ENCODE measurements around the gene BTRC.

Gene BTRC

GRCh38 chr10:101557541-101557940, 203.6 kb downstream of the BTRC start:
- no peak overlapping the region for H3K4me3 ChIP-seq (ENCODE audit: low read depth in 1 of 2, low read length in 2 of 2)
- peaks cover 0 to 4% of the 10 kb centered on the region in 2 donors for H3K27me3 ChIP-seq (ENCODE audit: control insufficient read depth in 1 of 2, insufficient read depth in 2 of 2, low read length in 2 of 2)
- H3K9me3 ChIP-seq (ENCODE audit: control insufficient read depth in 1 of 2, low read length in 2 of 2), result no peaks in the 10 kb centered on the region
- H3K27ac ChIP-seq (ENCODE audit: low read depth, low read length), result no peak overlapping the region
- H3K36me3 ChIP-seq (ENCODE audit: control insufficient read depth in 1 of 2, insufficient read depth in 2 of 2, low read length in 2 of 2), result peaks cover 0 to 7% of the 10 kb centered on the region in 2 donors
- no peaks in the 10 kb centered on the region for H3K4me1 ChIP-seq (ENCODE audit: control insufficient read depth in 1 of 2, insufficient read depth in 2 of 2, low read length in 2 of 2)
- H3K9ac ChIP-seq (ENCODE audit: low read depth in 1 of 2, low read length in 2 of 2), result no peak overlapping the region

DNA sequence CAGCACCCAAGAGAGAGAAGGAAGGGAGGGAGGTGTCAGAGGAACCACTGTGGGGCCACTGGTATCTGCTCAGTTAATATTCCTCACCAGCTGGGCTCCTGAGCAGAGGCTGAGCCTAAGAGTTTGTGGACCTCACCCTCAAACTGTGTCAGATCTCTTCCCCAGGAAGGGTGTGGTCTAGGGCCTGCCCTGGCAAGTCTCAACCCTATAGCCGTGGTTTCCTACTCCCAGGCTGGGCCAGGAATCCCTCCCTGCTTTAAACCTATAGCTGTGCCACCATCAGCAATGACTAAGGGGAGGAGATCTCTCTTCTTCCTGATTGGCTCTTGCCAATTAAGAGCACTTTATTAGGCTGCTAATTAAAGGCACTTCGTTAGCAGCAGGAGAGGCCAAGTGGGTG, 204.2 kb downstream of the BTRC start:
- Histone ChIP-seq H3K27me3 (ENCODE audit: control insufficient read depth in 1 of 2, insufficient read depth in 2 of 2, low read length in 2 of 2) (peaks cover 4% of the 10 kb centered on the region in 2 donors), H3K9ac (ENCODE audit: low read depth in 1 of 2, low read length in 2 of 2) (no peak overlapping the region), H3K36me3 (ENCODE audit: control insufficient read depth in 1 of 2, insufficient read depth in 2 of 2, low read length in 2 of 2) (peaks cover 0 to under 1% of the 10 kb centered on the region in 2 donors), H3K9me3 (ENCODE audit: control insufficient read depth in 1 of 2, low read length in 2 of 2) (no peaks in the 10 kb centered on the region), H3K27ac (ENCODE audit: low read depth, low read length) (no peak overlapping the region), H3K4me1 (ENCODE audit: control insufficient read depth in 1 of 2, insufficient read depth in 2 of 2, low read length in 2 of 2) (no peaks in the 10 kb centered on the region), H3K4me3 (ENCODE audit: low read depth in 1 of 2, low read length in 2 of 2) (no peak overlapping the region)

- H3K27ac ChIP-seq (ENCODE audit: low read depth, low read length), result no peak overlapping the region
- peaks cover 7% of the 10 kb centered on the region in 2 donors for H3K27me3 ChIP-seq (ENCODE audit: control insufficient read depth in 1 of 2, insufficient read depth in 2 of 2, low read length in 2 of 2)
- H3K4me3 ChIP-seq (ENCODE audit: low read depth in 1 of 2, low read length in 2 of 2), result no peak overlapping the region
- no peak overlapping the region for H3K9ac ChIP-seq (ENCODE audit: low read depth in 1 of 2, low read length in 2 of 2)
- H3K4me1 ChIP-seq (ENCODE audit: control insufficient read depth in 1 of 2, insufficient read depth in 2 of 2, low read length in 2 of 2), result no peaks in the 10 kb centered on the region
- no peaks in the 10 kb centered on the region for H3K36me3 ChIP-seq (ENCODE audit: control insufficient read depth in 1 of 2, insufficient read depth in 2 of 2, low read length in 2 of 2)
- H3K9me3 ChIP-seq (ENCODE audit: control insufficient read depth in 1 of 2, low read length in 2 of 2), result no peaks in the 10 kb centered on the region
These were observed 205.0 kb downstream of the BTRC start for GRCh38 chr10:101558671-101559595.

GRCh38 chr10:101559596-101560297, 205.8 kb downstream of the BTRC start:
- Histone ChIP-seq H3K9me3 (ENCODE audit: control insufficient read depth in 1 of 2, low read length in 2 of 2) (no peaks in the 10 kb centered on the region), H3K27me3 (ENCODE audit: control insufficient read depth in 1 of 2, insufficient read depth in 2 of 2, low read length in 2 of 2) (peaks cover 8% of the 10 kb centered on the region in 2 donors), H3K9ac (ENCODE audit: low read depth in 1 of 2, low read length in 2 of 2) (no peak overlapping the region), H3K4me3 (ENCODE audit: low read depth in 1 of 2, low read length in 2 of 2) (no peak overlapping the region), H3K36me3 (ENCODE audit: control insufficient read depth in 1 of 2, insufficient read depth in 2 of 2, low read length in 2 of 2) (no peaks in the 10 kb centered on the region), H3K27ac (ENCODE audit: low read depth, low read length) (no peak overlapping the region), H3K4me1 (ENCODE audit: control insufficient read depth in 1 of 2, insufficient read depth in 2 of 2, low read length in 2 of 2) (no peaks in the 10 kb centered on the region)

DNA sequence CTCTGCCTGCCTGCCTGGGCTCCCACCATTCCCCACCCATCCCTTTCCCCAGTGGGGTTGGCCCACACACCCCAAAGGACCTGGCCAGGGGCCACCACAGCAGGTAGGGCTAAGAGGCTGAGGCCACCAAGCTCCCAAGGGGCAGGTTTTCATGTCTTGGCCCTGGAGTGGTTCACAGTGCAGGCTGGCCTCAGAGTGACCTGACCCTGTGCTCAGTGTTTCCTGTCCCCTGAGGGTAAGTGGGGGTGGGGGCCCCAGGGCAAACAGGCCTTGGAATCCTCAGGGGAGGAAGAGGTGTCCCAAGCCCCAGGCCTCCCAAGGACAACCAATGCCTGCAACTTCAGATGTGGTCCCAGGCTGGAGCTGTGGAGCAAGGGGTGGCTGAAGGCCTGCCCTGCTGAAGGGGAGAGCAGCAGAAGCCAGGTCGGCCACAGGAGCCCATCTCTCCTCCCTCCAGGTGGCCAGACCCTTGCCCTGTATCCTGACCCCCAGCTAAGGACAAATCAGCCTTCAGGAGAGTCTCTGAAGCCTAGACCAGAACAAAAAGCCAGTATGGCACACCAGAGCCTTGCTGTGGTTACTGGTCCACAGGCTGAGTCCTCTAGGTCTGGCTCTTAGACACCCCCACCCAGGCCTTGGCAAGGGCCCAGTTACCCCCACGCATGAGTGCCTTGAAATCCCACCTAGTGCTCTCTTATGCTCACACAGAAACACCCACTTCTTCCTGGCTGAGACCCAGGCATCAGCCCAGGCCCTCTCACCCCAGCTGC, 206.5 kb downstream of the BTRC start:
- H3K36me3 ChIP-seq (ENCODE audit: control insufficient read depth in 1 of 2, insufficient read depth in 2 of 2, low read length in 2 of 2), result no peaks in the 10 kb centered on the region
- no peak overlapping the region for H3K9ac ChIP-seq (ENCODE audit: low read depth in 1 of 2, low read length in 2 of 2)
- H3K9me3 ChIP-seq (ENCODE audit: control insufficient read depth in 1 of 2, low read length in 2 of 2), result no peaks in the 10 kb centered on the region
- no peaks in the 10 kb centered on the region for H3K4me1 ChIP-seq (ENCODE audit: control insufficient read depth in 1 of 2, insufficient read depth in 2 of 2, low read length in 2 of 2)
- peaks cover 15% of the 10 kb centered on the region in 2 donors for H3K27me3 ChIP-seq (ENCODE audit: control insufficient read depth in 1 of 2, insufficient read depth in 2 of 2, low read length in 2 of 2)
- H3K27ac ChIP-seq (ENCODE audit: low read depth, low read length), result no peak overlapping the region
- H3K4me3 ChIP-seq (ENCODE audit: low read depth in 1 of 2, low read length in 2 of 2), result no peak overlapping the region

DNA sequence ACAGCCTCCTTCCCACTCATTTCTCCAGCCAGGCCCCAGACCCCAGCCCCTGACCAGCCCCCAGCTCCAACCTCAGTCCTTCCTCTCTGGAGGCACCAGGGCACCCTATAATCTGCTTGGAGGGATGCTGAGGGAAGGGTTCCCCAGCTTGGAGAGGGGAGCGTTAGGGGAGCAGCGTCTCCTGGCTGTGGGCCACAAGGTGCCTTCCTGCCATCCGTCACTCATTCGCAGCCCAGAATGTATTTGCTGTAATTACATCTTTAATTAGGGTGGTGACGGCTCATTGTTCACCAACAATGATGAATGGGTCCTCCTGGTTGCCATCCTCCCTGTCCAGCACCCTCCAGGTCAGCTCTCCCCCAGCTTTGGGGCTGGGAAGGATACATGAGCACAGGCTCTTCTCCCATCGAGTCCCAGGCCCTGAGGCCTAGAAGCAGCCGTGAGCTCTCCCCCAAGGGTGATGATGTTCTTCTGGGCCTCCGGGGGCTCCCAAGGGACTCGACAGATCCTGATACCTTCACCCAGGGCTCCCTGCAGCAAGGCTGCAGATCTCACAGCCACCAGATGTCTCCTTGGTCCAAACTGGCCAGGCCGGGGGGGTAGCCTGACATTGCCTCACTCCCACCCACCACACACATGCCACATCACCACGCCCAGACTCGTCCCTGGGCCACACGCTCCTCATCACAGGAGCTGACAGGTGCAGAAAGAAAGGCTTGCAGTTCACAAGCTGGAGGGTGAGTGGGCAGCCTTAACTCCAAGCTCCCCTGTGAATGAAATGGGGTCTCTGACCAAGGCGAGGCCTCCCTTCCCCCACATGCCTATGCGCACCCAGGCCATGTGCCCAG, 207.3 kb downstream of the BTRC start:
- Histone ChIP-seq H3K4me3 (ENCODE audit: low read depth in 1 of 2, low read length in 2 of 2) (no peak overlapping the region), H3K27ac (ENCODE audit: low read depth, low read length) (no peak overlapping the region), H3K36me3 (ENCODE audit: control insufficient read depth in 1 of 2, insufficient read depth in 2 of 2, low read length in 2 of 2) (no peaks in the 10 kb centered on the region), H3K4me1 (ENCODE audit: control insufficient read depth in 1 of 2, insufficient read depth in 2 of 2, low read length in 2 of 2) (peaks cover 0 to 2% of the 10 kb centered on the region in 2 donors), H3K27me3 (ENCODE audit: control insufficient read depth in 1 of 2, insufficient read depth in 2 of 2, low read length in 2 of 2) (peaks cover 22 to 23% of the 10 kb centered on the region in 2 donors), H3K9ac (ENCODE audit: low read depth in 1 of 2, low read length in 2 of 2) (no peak overlapping the region), H3K9me3 (ENCODE audit: control insufficient read depth in 1 of 2, low read length in 2 of 2) (no peaks in the 10 kb centered on the region)

DNA sequence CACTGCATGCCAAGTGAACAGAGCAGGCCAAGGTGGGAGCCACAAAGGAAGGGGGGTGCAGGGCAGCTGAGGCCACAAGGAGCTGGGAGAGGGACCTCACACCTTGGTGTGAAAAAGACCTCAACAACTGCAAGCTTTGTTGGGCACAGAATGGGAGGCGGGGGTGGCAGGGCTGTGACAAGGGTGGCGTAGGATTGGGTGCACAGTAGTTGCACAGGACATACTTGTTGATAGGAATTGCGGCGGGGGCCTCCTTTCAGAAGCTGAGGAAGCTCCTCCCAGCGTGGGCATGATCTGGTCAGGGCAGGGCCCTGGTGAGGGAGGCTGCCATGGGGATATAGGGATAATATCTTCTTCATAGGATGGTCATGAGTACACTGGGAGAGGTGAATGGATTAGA, 208.3 kb downstream of the BTRC start:
- no peak overlapping the region for H3K9ac ChIP-seq (ENCODE audit: low read depth in 1 of 2, low read length in 2 of 2)
- peaks cover 30 to 32% of the 10 kb centered on the region in 2 donors for H3K27me3 ChIP-seq (ENCODE audit: control insufficient read depth in 1 of 2, insufficient read depth in 2 of 2, low read length in 2 of 2)
- H3K9me3 ChIP-seq (ENCODE audit: control insufficient read depth in 1 of 2, low read length in 2 of 2), result no peaks in the 10 kb centered on the region
- peaks cover 0 to 9% of the 10 kb centered on the region in 2 donors for H3K4me1 ChIP-seq (ENCODE audit: control insufficient read depth in 1 of 2, insufficient read depth in 2 of 2, low read length in 2 of 2)
- no peak overlapping the region for H3K27ac ChIP-seq (ENCODE audit: low read depth, low read length)
- no peaks in the 10 kb centered on the region for H3K36me3 ChIP-seq (ENCODE audit: control insufficient read depth in 1 of 2, insufficient read depth in 2 of 2, low read length in 2 of 2)
- H3K4me3 ChIP-seq (ENCODE audit: low read depth in 1 of 2, low read length in 2 of 2), result no peak overlapping the region

GRCh38 chr10:101563007-101563406, 209.0 kb downstream of the BTRC start:
- H3K9ac ChIP-seq (ENCODE audit: low read depth in 1 of 2, low read length in 2 of 2), result no peak overlapping the region
- H3K9me3 ChIP-seq (ENCODE audit: control insufficient read depth in 1 of 2, low read length in 2 of 2), result no peaks in the 10 kb centered on the region
- peaks cover 38 to 40% of the 10 kb centered on the region in 2 donors for H3K27me3 ChIP-seq (ENCODE audit: control insufficient read depth in 1 of 2, insufficient read depth in 2 of 2, low read length in 2 of 2)

GRCh38 chr10:101563497-101564040, 209.6 kb downstream of the BTRC start:
- Histone ChIP-seq H3K9ac (ENCODE audit: low read depth in 1 of 2, low read length in 2 of 2) (no peak overlapping the region), H3K4me1 (ENCODE audit: control insufficient read depth in 1 of 2, insufficient read depth in 2 of 2, low read length in 2 of 2) (peaks cover 0 to 9% of the 10 kb centered on the region in 2 donors), H3K4me3 (ENCODE audit: low read depth in 1 of 2, low read length in 2 of 2) (no peak overlapping the region), H3K36me3 (ENCODE audit: control insufficient read depth in 1 of 2, insufficient read depth in 2 of 2, low read length in 2 of 2) (no peaks in the 10 kb centered on the region), H3K27me3 (ENCODE audit: control insufficient read depth in 1 of 2, insufficient read depth in 2 of 2, low read length in 2 of 2) (peaks cover 43 to 45% of the 10 kb centered on the region in 2 donors), H3K9me3 (ENCODE audit: control insufficient read depth in 1 of 2, low read length in 2 of 2) (no peaks in the 10 kb centered on the region), H3K27ac (ENCODE audit: low read depth, low read length) (no peak overlapping the region)

More at GRCh38 chr10:101563007-101563406, 209.0 kb downstream of the BTRC start:
- no peak overlapping the region for H3K27ac ChIP-seq (ENCODE audit: low read depth, low read length)
- H3K4me1 ChIP-seq (ENCODE audit: control insufficient read depth in 1 of 2, insufficient read depth in 2 of 2, low read length in 2 of 2), result peaks cover 0 to 9% of the 10 kb centered on the region in 2 donors
- no peaks in the 10 kb centered on the region for H3K36me3 ChIP-seq (ENCODE audit: control insufficient read depth in 1 of 2, insufficient read depth in 2 of 2, low read length in 2 of 2)
- no peak overlapping the region for H3K4me3 ChIP-seq (ENCODE audit: low read depth in 1 of 2, low read length in 2 of 2)

Measured in duodenal mucosa (tissue), 2 donors.